ENCODE measurements around the gene IFNA21. TPM values are rescaled to one million over a fixed set of nuclear protein-coding genes. Genes with fewer than 3 reads are reported as not detected.
"Not testable (repeated sequence)": the region's sequence is repeated elsewhere in the genome, so short reads cannot be mapped to it uniquely, and the experiment has no call there.

IFNA21 gene
- total RNA-seq, 4 donors from 2014 or later, result not detected

GRCh38 chr9:21153336-21154017, 13.0 kb downstream of the IFNA21 start:
- ATAC-seq (ENCODE audit: low FRiP score) (no peak), DNase-seq (ENCODE audit: low spot score) (no peak)
- TF ChIP-seq, protein P1, sequence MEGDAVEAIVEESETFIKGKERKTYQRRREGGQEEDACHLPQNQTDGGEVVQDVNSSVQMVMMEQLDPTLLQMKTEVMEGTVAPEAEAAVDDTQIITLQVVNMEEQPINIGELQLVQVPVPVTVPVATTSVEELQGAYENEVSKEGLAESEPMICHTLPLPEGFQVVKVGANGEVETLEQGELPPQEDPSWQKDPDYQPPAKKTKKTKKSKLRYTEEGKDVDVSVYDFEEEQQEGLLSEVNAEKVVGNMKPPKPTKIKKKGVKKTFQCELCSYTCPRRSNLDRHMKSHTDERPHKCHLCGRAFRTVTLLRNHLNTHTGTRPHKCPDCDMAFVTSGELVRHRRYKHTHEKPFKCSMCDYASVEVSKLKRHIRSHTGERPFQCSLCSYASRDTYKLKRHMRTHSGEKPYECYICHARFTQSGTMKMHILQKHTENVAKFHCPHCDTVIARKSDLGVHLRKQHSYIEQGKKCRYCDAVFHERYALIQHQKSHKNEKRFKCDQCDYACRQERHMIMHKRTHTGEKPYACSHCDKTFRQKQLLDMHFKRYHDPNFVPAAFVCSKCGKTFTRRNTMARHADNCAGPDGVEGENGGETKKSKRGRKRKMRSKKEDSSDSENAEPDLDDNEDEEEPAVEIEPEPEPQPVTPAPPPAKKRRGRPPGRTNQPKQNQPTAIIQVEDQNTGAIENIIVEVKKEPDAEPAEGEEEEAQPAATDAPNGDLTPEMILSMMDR (IDR thresholded peaks at IDR 0.05), result no peak

- DNase-seq (ENCODE audit: low spot score), result no peak
- no peak for ATAC-seq (ENCODE audit: low FRiP score)
- TF ChIP-seq, protein P1 (IDR thresholded peaks at IDR 0.05), result no peak
Observed at GRCh38 chr9:21144603-21145002, 21.9 kb downstream of the IFNA21 start.

- DNase-seq (ENCODE audit: low spot score) (no peak), ATAC-seq (ENCODE audit: low FRiP score) (no peak)
- TF ChIP-seq, protein P1 (IDR thresholded peaks at IDR 0.05), result no peak
Observed at GRCh38 chr9:21141427-21141882, 25.0 kb downstream of the IFNA21 start, which contains the start of gene IFNW1. IFNW1 (minus strand) TSS chr9:21141832; CDS start chr9:21141570, 262 bp downstream.

GRCh38 chr9:21137020-21137419, 29.4 kb downstream of the IFNA21 start:
- no peak for ATAC-seq (ENCODE audit: low FRiP score)
- DNase-seq (ENCODE audit: low spot score), result no peak
- TF ChIP-seq, protein P1 (IDR thresholded peaks at IDR 0.05), result no peak

DNA sequence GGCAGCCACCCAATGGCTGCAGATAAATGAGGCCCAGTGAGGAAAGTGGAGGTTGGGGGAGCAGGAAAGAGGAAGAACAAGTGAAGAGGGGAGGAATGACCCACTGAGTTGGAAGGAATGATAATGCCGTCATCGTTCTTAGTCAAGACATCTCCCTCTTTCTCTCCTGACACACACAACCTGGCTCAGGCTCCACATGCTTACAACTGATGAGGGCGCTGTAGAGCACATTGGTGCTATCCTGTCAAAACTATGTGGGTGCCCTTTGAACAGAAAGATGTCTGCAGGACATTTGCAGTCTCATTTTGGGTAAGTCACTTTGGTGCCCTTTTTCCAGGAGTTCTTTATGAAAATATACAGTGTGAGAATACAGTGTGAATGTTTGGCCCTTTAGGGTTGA, 30.7 kb downstream of the IFNA21 start:
- DNase-seq (ENCODE audit: low spot score) (no peak), ATAC-seq (ENCODE audit: low FRiP score) (no peak)
- TF ChIP-seq, protein P1 (IDR thresholded peaks at IDR 0.05), result no peak

DNA sequence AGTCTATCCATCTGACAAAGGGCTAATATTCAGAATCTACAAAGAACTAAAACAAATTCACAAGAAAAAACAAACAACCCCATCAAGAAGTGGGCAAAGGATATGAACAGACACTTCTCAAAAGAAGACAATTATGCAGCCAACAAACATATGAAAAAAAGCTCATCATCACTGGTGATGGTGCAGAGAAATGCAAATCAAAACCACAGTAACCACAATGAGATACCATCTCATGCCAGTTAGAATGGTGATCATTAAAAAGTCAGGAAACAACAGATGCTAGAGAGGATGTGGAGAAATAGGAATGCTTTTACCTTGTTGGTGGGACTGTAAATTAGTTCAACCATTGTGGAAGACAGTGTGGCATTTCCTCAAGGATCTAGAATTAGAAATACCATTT, 38.3 kb downstream of the IFNA21 start:
- ATAC-seq (ENCODE audit: low FRiP score), result not testable (repeated sequence)

GRCh38 chr9:21121595-21122251, 44.7 kb downstream of the IFNA21 start:
- TF ChIP-seq, protein P1 (IDR thresholded peaks at IDR 0.05), result no peak
- ATAC-seq (ENCODE audit: low FRiP score), result no peak
- DNase-seq (ENCODE audit: low spot score), result no peak

More for the DNA sequence above, 38.3 kb downstream of the IFNA21 start:
- DNase-seq (ENCODE audit: low spot score), result not testable (repeated sequence)

Data from omental fat pad (tissue), 4 donors.